SK-N-MC (cell line): ENCODE results near the gene GRAMD4.

Experiments
- DNase-seq: peaks from one replicate; pipeline ENCODE4 v3.0.0-alpha.2; 2011; ENCODE audit warnings: low read depth, low spot score
- H3K27ac ChIP-seq: fragments of 200-600 bp; sonication (generic); 2 replicates; pipeline ENCODE4 v1.5.1; 2016; ENCODE audit warnings: mixed run types
- H3K36me3 ChIP-seq: fragments of 200-600 bp; sonication (generic); 2 replicates; pipeline ENCODE4 v1.6.1; 2017; ENCODE audit warnings: antibody characterized with exemption, low read length, mixed read lengths; ENCODE audit not compliant: insufficient read depth
- H3K4me3 ChIP-seq: fragments of 200-600 bp; sonication (generic); 2 replicates; pipeline ENCODE4 v1.5.1; 2016
- H3K9ac ChIP-seq: fragments of 200-600 bp; sonication (generic); 2 replicates; pipeline ENCODE4 v1.8.0; 2017; ENCODE audit warnings: mixed run types, mixed read lengths; ENCODE audit not compliant: insufficient read length
- H3K9me3 ChIP-seq: fragments of 200-600 bp; sonication (generic); 2 replicates; pipeline ENCODE4 v1.6.1; 2017; ENCODE audit warnings: low read depth, mild to moderate bottlenecking, antibody characterized with exemption, low read length, moderate library complexity, mixed read lengths
- EZH2 ChIP-seq: fragments of 200-600 bp; sonication (generic); IDR thresholded peaks from one replicate; pipeline ENCODE4 v1.6.1; 2017; ENCODE audit warnings: antibody characterized with exemption
- FOXP2 ChIP-seq: optimal IDR thresholded peaks from 2 replicates; pipeline ENCODE3; 2011; ENCODE audit warnings: mild to moderate bottlenecking, moderate library complexity; ENCODE audit not compliant: insufficient read depth; ENCODE audit errors: extremely low read length, control extremely low read depth
- POLR2AphosphoS5 ChIP-seq: IDR thresholded peaks from 2 replicates; pipeline ENCODE4 v1.6.1; 2012; ENCODE audit warnings: mild to moderate bottlenecking, low read depth, low read length, borderline replicate concordance

Gene GRAMD4

DNA sequence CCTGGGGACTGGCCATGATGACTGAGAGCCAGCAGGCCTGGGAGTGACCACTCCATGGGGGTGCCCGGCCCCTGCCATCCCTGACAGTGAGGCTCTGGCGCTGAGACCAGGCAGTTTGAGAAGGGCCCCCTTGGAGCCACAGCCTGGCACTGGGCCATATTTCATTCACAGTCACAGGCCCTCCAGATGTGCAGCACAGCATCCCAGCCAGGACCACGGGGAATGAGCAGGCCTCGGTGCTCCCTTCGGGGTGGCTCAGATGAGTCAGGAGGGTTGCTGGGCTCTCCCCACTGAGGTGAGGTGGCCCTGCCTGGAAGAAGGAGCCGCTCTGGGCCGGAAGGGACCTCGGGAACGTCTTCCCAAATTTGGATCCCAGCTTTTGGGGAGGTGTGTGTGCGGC is 53.0 kb downstream of the GRAMD4 start:
- H3K9ac ChIP-seq, result no peak overlapping the region
- TF ChIP-seq POLR2AphosphoS5, result no peak
- no peak for TF ChIP-seq EZH2
- no peak for TF ChIP-seq FOXP2
- DNase-seq, result no peak
- H3K9me3 ChIP-seq, result no peaks in the 10 kb centered on the region
- H3K36me3 ChIP-seq, result no peaks in the 10 kb centered on the region
- H3K4me3 ChIP-seq, result peak overlapping the region; percentile 56
- H3K27ac ChIP-seq, result no peak overlapping the region

DNA sequence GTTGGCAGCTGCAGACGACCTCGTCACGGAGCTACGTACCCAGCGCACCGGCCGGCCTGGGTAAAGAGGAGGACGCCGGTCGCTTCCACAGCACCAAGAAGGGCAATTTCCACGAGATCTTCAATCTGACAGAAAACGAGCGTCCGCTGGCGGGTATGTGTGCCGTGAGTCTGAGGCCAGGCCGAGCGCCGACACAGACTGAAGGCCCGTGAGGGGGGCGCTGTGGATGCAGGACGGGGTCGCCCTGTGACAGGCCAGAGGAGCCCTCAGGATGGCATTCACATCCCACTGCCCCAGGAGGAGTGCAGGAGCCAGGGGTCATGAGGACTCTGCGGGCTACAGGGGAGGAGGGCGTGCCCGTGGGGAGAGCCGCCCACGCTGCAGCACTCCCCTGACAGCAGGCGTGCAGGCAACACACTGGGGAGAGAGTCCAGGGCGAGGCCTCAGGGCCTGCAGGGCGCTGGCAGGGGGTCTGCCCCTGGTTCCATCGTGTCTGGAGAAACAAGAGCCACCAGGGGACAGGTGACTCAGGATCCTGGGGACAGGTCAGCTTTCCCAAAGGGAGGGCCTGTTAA is 53.6 kb downstream of the GRAMD4 start:
- TF ChIP-seq POLR2AphosphoS5, result no peak
- no peak for TF ChIP-seq FOXP2
- no peak for TF ChIP-seq EZH2
- Histone ChIP-seq H3K9ac (no peak overlapping the region), H3K4me3 (no peak overlapping the region), H3K9me3 (no peaks in the 10 kb centered on the region), H3K36me3 (no peaks in the 10 kb centered on the region), H3K27ac (no peak overlapping the region)
- no peak for DNase-seq

DNA sequence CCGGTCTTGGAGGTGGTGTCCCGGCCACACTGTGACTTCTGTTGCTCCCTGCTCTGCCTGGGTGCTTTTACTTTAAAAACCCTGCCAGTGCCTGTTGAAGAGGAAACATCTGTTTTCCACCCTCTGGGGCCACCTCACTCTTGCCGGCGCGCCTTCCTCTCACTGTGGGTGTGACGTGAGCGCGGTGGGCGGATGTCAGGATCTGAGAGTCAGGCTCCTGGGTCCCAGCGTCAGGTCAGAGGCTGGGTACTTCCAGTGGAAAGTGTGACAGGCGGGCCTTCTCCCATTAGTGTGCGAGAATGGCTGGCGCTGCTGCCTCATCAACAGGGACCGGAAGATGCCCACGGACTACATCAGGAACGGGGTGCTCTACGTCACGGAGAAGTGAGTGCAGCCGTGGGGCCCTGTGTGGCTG is 54.2 kb downstream of the GRAMD4 start:
- TF ChIP-seq FOXP2 (no peak), POLR2AphosphoS5 (no peak), EZH2 (no peak)
- Histone ChIP-seq H3K4me3 (no peak overlapping the region), H3K9ac (no peak overlapping the region), H3K36me3 (no peaks in the 10 kb centered on the region), H3K27ac (no peak overlapping the region), H3K9me3 (no peaks in the 10 kb centered on the region)
- no peak for DNase-seq

DNA sequence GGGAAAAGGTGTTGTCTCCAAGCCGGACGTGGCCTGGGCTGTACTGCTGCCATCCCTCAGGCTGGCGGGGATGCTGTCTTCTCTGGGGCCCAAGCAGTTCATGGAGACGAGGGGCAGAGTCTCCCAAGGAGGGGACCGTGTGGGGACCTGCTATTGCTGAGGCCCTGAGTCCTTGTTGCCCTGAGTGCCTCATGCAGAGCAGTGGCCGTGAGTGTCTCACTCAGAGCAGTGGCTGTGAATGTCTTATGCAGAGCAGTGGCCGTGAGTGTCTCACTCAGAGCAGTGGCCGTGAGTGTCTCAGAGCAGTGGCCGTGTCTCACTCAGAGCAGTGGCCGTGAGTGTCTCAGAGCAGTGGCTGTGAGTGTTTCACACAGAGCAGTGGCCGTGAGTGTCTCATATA is 54.7 kb downstream of the GRAMD4 start:
- H3K4me3 ChIP-seq, result no peak overlapping the region
- TF ChIP-seq POLR2AphosphoS5 (no peak), EZH2 (no peak), FOXP2 (no peak)
- no peak for DNase-seq
- no peaks in the 10 kb centered on the region for H3K36me3 ChIP-seq
- no peak overlapping the region for H3K9ac ChIP-seq
- no peak overlapping the region for H3K27ac ChIP-seq
- H3K9me3 ChIP-seq, result no peaks in the 10 kb centered on the region

DNA sequence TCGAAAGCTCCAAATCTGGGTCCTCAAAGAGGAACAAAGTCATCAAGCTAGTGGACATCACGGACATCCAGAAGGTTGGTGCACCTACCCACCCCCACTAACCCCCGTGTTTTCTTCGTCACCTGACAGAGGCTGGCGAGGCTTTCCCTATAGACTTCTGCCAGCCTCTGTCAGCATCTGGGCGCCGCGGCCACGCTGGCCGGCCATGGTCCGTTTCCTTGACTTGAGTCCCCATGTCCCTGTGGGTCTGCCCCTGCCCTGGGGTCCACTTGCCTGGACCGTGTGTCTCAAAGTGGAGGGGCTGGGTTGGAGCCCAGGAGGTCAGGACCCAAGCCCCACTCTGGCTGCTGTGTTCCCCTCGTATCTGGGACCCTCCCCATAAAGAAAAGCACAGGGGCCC is 55.3 kb downstream of the GRAMD4 start:
- Histone ChIP-seq H3K36me3 (no peaks in the 10 kb centered on the region), H3K4me3 (no peak overlapping the region), H3K9ac (no peak overlapping the region), H3K27ac (no peak overlapping the region), H3K9me3 (no peaks in the 10 kb centered on the region)
- TF ChIP-seq POLR2AphosphoS5 (no peak), FOXP2 (no peak), EZH2 (no peak)
- no peak for DNase-seq

DNA sequence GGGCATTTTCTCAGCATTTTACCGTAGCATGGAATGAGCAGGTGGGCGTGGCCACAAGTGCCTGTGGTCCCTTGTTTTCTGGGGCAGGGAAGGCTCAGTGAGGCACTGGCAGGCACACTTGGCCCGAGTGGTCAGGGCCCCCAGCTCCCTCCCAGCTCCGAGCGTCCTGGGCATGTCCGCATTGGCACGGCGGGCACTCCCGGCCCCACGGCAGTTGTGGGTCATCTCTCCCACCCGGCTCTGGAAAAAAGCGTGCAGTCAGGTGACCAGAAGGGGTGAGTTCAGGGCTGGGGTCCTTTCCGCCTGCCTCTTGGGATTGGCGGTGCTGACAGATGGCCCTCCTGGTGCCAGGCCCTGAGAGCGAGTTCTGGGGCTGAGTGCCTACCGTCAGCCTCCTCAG is 55.8 kb downstream of the GRAMD4 start:
- no peak overlapping the region for H3K4me3 ChIP-seq
- H3K36me3 ChIP-seq, result no peaks in the 10 kb centered on the region
- TF ChIP-seq EZH2 (no peak), FOXP2 (no peak), POLR2AphosphoS5 (no peak)
- H3K9me3 ChIP-seq, result no peaks in the 10 kb centered on the region
- no peak for DNase-seq
- H3K27ac ChIP-seq, result no peak overlapping the region
- no peak overlapping the region for H3K9ac ChIP-seq

DNA sequence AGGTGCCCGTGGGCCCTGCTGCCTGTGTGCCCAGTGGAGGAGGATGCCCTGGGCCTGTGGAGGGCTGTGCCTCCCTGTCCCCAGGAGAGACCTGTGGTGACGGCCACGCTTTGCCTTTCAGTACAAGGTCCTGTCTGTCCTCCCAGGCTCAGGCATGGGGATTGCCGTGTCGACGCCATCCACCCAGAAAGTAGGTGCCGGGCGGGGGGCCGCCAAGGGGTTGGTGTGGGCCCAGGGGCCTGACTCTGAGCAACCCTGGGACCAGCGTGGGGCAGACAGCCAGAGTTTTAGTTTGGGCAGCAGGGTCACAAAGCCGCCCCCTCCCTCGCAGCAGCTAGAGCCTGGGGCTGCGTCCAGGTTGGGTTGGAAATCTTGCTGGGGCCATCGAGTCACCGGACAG is 56.3 kb downstream of the GRAMD4 start:
- H3K36me3 ChIP-seq, result no peaks in the 10 kb centered on the region
- TF ChIP-seq FOXP2, result no peak
- TF ChIP-seq POLR2AphosphoS5, result no peak
- TF ChIP-seq EZH2, result no peak
- no peak overlapping the region for H3K4me3 ChIP-seq
- no peak for DNase-seq
- no peak overlapping the region for H3K27ac ChIP-seq
- no peak overlapping the region for H3K9ac ChIP-seq
- no peaks in the 10 kb centered on the region for H3K9me3 ChIP-seq

DNA sequence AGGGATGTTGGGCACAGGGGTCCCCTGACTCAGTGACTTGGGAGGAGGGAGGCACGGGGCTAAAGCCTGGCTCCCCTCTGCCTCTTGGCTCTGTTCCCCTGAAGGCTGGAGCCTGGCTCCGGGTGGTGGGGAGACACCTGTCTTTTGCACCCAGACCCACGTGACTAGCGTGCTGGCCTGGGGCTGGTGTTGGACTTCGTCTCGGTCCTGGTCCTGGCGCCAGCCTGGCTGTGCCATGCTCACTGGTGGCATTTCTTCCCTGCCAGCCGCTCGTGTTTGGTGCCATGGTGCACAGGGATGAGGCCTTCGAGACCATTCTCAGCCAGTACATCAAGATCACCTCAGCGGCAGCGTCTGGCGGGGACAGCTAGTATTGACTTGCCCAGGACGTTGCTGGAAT is 56.7 kb downstream of the GRAMD4 start:
- no peak overlapping the region for H3K27ac ChIP-seq
- H3K9ac ChIP-seq, result no peak overlapping the region
- no peak for DNase-seq
- H3K4me3 ChIP-seq, result no peak overlapping the region
- no peaks in the 10 kb centered on the region for H3K9me3 ChIP-seq
- TF ChIP-seq POLR2AphosphoS5, result no peak
- TF ChIP-seq EZH2, result no peak
- TF ChIP-seq FOXP2, result no peak
- H3K36me3 ChIP-seq, result no peaks in the 10 kb centered on the region
